IMR-90 (cell line): ENCODE data around the gene RAPGEF2. TPM values are rescaled to one million over a fixed set of nuclear protein-coding genes. Genes with fewer than 3 reads are reported as not detected.

ENCODE experiments used
- ATAC-seq: fragments of 200-7000 bp; cut with Tn5 transposase; 2 replicates; pipeline ENCODE4 v1.9.1; 2020; ENCODE audit warnings: low read depth, mild to moderate bottlenecking, moderate library complexity
- BruUV-seq: library from RNA; stranded (reverse); fragments of 400-500 nt; replicated peaks from 2 replicates; lab custom pipeline; 2021; lab: Mats Ljungman, UMichigan
- CTCF ChIA-PET: fragments of 300-600 bp; formaldehyde crosslinking; extraction: SDS; loops from one replicate; lab custom pipeline; 2021; ENCODE audit warnings: antibody characterized with exemption; lab: Yijun Ruan, JAX
- POLR2A ChIA-PET: fragments of 300-600 bp; sonication (Branson Sonifier 250); formaldehyde crosslinking; loops from one replicate; lab custom pipeline; 2022; ENCODE audit warnings: antibody characterized with exemption; ENCODE audit not compliant: unreplicated experiment; lab: Charles Lee
- DNase-seq: peaks from one replicate; pipeline ENCODE4 v3.0.0; 2013
- H2AFZ ChIP-seq: replicated peaks from 2 replicates; pipeline ENCODE3; 2013; ENCODE audit warnings: low read length, mild to moderate bottlenecking; ENCODE audit not compliant: poor library complexity
- H2AK5ac ChIP-seq: 2 replicates; pipeline ENCODE4 v1.6.1; 2013; ENCODE audit warnings: low read depth, low read length, inconsistent platforms
- H2AK9ac ChIP-seq: replicated peaks from 2 replicates; pipeline ENCODE3; 2013; ENCODE audit warnings: mild to moderate bottlenecking, low read depth, low read length, moderate library complexity; ENCODE audit not compliant: poor library complexity
- H2BK120ac ChIP-seq: 2 replicates; pipeline ENCODE4 v1.6.1; 2013; ENCODE audit warnings: low read depth, low read length, inconsistent platforms
- H2BK15ac ChIP-seq: 3 replicates; pipeline ENCODE4 v1.6.1; 2013; ENCODE audit warnings: low read depth, low read length, inconsistent platforms
- H2BK20ac ChIP-seq: 2 replicates; pipeline ENCODE4 v1.6.1; 2013; ENCODE audit warnings: low read depth, mild to moderate bottlenecking, inconsistent platforms, low read length, moderate library complexity
- H2BK5ac ChIP-seq: 2 replicates; pipeline ENCODE4 v1.6.1; 2013; ENCODE audit warnings: mild to moderate bottlenecking, low read depth, low read length, inconsistent platforms; ENCODE audit not compliant: poor library complexity, severe bottlenecking
- H3K14ac ChIP-seq: replicated peaks from 2 replicates; pipeline ENCODE4 v1.6.1; 2013; ENCODE audit warnings: low read depth, low read length, inconsistent platforms
- H3K18ac ChIP-seq: 2 replicates; pipeline ENCODE4 v1.6.1; 2013; ENCODE audit warnings: low read depth, low read length, control low read depth
- H3K23ac ChIP-seq: 2 replicates; pipeline ENCODE4 v1.6.1; 2013; ENCODE audit warnings: low read depth, low read length, inconsistent platforms
- H3K27ac ChIP-seq: 2 replicates; pipeline ENCODE4 v1.5.1; 2013; ENCODE audit warnings: mild to moderate bottlenecking, control low read depth, low read length; ENCODE audit not compliant: insufficient read depth
- H3K27me3 ChIP-seq: 2 replicates; pipeline ENCODE4 v1.6.1; 2013; ENCODE audit warnings: low read length; ENCODE audit not compliant: control insufficient read depth, insufficient read depth
- H3K36me3 ChIP-seq: 2 replicates; pipeline ENCODE4 v1.6.1; 2013; ENCODE audit warnings: low read length, mixed read lengths; ENCODE audit not compliant: control insufficient read depth, insufficient read depth
- H3K4ac ChIP-seq: 2 replicates; pipeline ENCODE4 v1.6.1; 2013; ENCODE audit warnings: low read depth, low read length, inconsistent platforms
- H3K4me1 ChIP-seq: 2 replicates; pipeline ENCODE4 v1.6.1; 2013; ENCODE audit warnings: low read length, mixed read lengths; ENCODE audit not compliant: control insufficient read depth, insufficient read depth
- H3K4me2 ChIP-seq: 2 replicates; pipeline ENCODE4 v1.6.1; 2013; ENCODE audit warnings: low read depth, mild to moderate bottlenecking, control low read depth, low read length, moderate library complexity
- H3K4me3 ChIP-seq: 2 replicates; pipeline ENCODE4 v1.5.1; 2013; ENCODE audit warnings: low read depth, mild to moderate bottlenecking, control low read depth, low read length, moderate library complexity; ENCODE audit not compliant: insufficient read depth
- H3K56ac ChIP-seq: 2 replicates; pipeline ENCODE4 v1.6.1; 2013; ENCODE audit warnings: low read length, inconsistent platforms; ENCODE audit not compliant: insufficient read depth; ENCODE audit errors: extremely low read depth
- H3K79me1 ChIP-seq, 2 experiments: 2 replicates each; pipeline ENCODE4 v1.6.1; 2013; ENCODE audit warnings: low read length in 2 of 2, inconsistent platforms in 1 of 2, low read depth in 1 of 2
- H3K9ac ChIP-seq: 2 replicates; pipeline ENCODE4 v1.6.1; 2013; ENCODE audit warnings: low read depth, low read length, control low read depth
- H3K9me1 ChIP-seq: 2 replicates; pipeline ENCODE4 v1.6.1; 2013; ENCODE audit warnings: low read length, inconsistent platforms; ENCODE audit not compliant: insufficient read depth
- H3K9me3 ChIP-seq: 2 replicates; pipeline ENCODE4 v1.6.1; 2013; ENCODE audit warnings: low read length; ENCODE audit not compliant: control insufficient read depth, insufficient read depth
- H4K20me1 ChIP-seq: 2 replicates; pipeline ENCODE4 v1.6.1; 2013; ENCODE audit warnings: low read length, inconsistent platforms; ENCODE audit not compliant: insufficient read depth
- H4K5ac ChIP-seq: 2 replicates; pipeline ENCODE4 v1.6.1; 2013; ENCODE audit warnings: mild to moderate bottlenecking, low read depth, low read length, control low read depth
- H4K8ac ChIP-seq, 2 experiments: 2 replicates each; pipeline ENCODE4 v1.6.1; 2013; ENCODE audit warnings: low read depth in 2 of 2, low read length in 2 of 2, control low read depth in 1 of 2, inconsistent platforms in 1 of 2
- H4K91ac ChIP-seq: 2 replicates; pipeline ENCODE4 v1.6.1; 2013; ENCODE audit warnings: low read depth, low read length, inconsistent platforms; ENCODE audit not compliant: insufficient read depth
- CEBPB ChIP-seq: IDR thresholded peaks from 2 replicates; pipeline ENCODE4 v1.6.1; 2012; ENCODE audit warnings: low read depth, low read length, improper control_type of control experiment
- FOS ChIP-seq: fragments of 150-350 bp; IDR thresholded peaks from 2 replicates; pipeline ENCODE4 v1.6.1; 2016; ENCODE audit warnings: low read depth, low read length
- MXI1 ChIP-seq: IDR thresholded peaks from 2 replicates; pipeline ENCODE4 v1.6.1; 2012; ENCODE audit warnings: low read depth, mild to moderate bottlenecking, low read length, moderate library complexity, borderline replicate concordance
- RCOR1 ChIP-seq: IDR thresholded peaks from 2 replicates; pipeline ENCODE4 v1.6.1; 2012; ENCODE audit warnings: mild to moderate bottlenecking, low read length, improper control_type of control experiment; ENCODE audit not compliant: insufficient replicate concordance
- RFX5 ChIP-seq: IDR thresholded peaks from 2 replicates; pipeline ENCODE4 v1.8.0; 2012; ENCODE audit warnings: low read depth, mild to moderate bottlenecking, low read length, moderate library complexity
- WGBS, 2 experiments: methylation state at CpG; one replicate each; pipeline versions ENCODE4 v1.1.5 to v1.1.7; 2013; ENCODE audit warnings: missing lambda C conversion rate in 2 of 2; ENCODE audit not compliant: insufficient read length in 1 of 2; ENCODE audit errors: extremely low coverage in 2 of 2; 5-methylcytosine and 5-hydroxymethylcytosine counted together
- dilution Hi-C: fragments of 300-500 bp; cut with HindIII; formaldehyde crosslinking; loops from one replicate; pipeline ENCODE4 v1.14.3; 2018; ENCODE audit warnings: low sequenced_read_pairs; ENCODE audit not compliant: unreplicated experiment
- in situ Hi-C: fragments of 300-500 bp; cut with MboI; formaldehyde crosslinking; loops from 3 replicates; pipeline ENCODE4 v1.14.3; 2019; ENCODE audit warnings: low sequenced_read_pairs, inconsistent platforms, mixed read lengths
- intact Hi-C: fragments of 100-400 bp; cut with micrococcal nuclease; formaldehyde crosslinking; loops from 2 replicates; pipeline ENCODE4 v1.10.0; 2022
- polyA plus RNA-seq, 3 experiments: library from polyadenylated mRNA; depleted of rRNA; stranded (reverse); fragments of >200 nt; gene quantifications; 2 replicates each; pipeline ENCODE4 v1.2.3, GENCODE V29; 2012; ENCODE audit warnings: low replicate concordance in 1 of 3
- total RNA-seq: library from RNA; depleted of rRNA; stranded (reverse); fragments of >200 nt; gene quantifications from 2 replicates; pipeline ENCODE4 v1.2.3, GENCODE V29; 2012

RAPGEF2 gene
- total and polyA plus RNA-seq, 2 of the 4 experiments (the other 2 are of a cell fraction), result 27.6 to 109 TPM

DNA sequence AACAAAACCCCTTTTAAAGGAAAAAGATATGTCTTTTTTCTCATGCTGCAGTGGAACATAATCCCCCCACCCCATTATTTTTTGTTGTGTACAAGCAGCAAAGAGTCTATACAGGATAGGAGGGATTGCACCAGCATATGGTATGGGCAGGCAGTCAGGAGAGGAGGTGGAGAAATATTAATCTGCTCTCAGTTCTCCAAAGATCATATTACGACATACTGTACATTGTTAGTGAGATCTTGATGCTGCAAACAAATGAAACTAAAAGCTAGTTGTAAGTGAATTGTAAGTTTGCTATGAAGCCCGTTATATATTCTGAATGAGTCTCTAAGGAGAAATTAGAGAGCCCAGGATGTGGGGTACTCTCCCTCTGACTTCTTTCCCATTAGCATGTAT lies 75.3 kb downstream of the RAPGEF2 start:
- Histone ChIP-seq H3K27me3 (no peaks in the 10 kb centered on the region), H3K23ac (no peak overlapping the region), H3K4me2 (no peak overlapping the region), H4K20me1 (peaks cover 20% of the 10 kb centered on the region), H2BK120ac (no peak overlapping the region), H2BK15ac (no peak overlapping the region), H3K18ac (no peak overlapping the region), H3K9ac (no peak overlapping the region), H2AFZ (no peak overlapping the region), H2BK5ac (no peak overlapping the region), H3K4me3 (no peak overlapping the region), H3K36me3 (no peaks in the 10 kb centered on the region), H3K4me1 (peaks cover 15% of the 10 kb centered on the region), H3K79me1 (peaks cover 21 to 52% of the 10 kb centered on the region in 2 experiments; a peak in 3 of 4 replicates), H3K27ac (no peak overlapping the region), H2AK5ac (no peak overlapping the region), H3K56ac (no peak overlapping the region), H2BK20ac (no peak overlapping the region), H4K5ac (no peak overlapping the region), H3K14ac (no peak overlapping the region), H3K9me3 (no peaks in the 10 kb centered on the region), H2AK9ac (no peak overlapping the region), H4K91ac (no peak overlapping the region), H3K4ac (no peak overlapping the region), H3K9me1 (peaks cover 12% of the 10 kb centered on the region), H4K8ac (no peak overlapping the region)
- ChIA-PET POLR2A (no interaction called here), CTCF (interaction anchor here (1.4 kb wide), 1 partner anchor 321 kb away, joined by 5 read pairs; no protein-coding TSS in a partner anchor)
- TF ChIP-seq FOS (no peak), MXI1 (no peak), CEBPB (peak; percentile 89), RFX5 (no peak), RCOR1 (no peak)
- DNase-seq, result peak; percentile 44
- intact Hi-C loops, result loop anchor here (5.0 kb wide), 1 partner anchor 446 kb away; no protein-coding TSS in a partner anchor
- WGBS, 2 experiments, result no CpG with 5 or more reads among the region's 2 CpGs
- dilution Hi-C loops, result no loop called here
- in situ Hi-C loops, result loop anchor here (5.0 to 25.0 kb wide), 2 partner anchors 316 to 916 kb away; no protein-coding TSS in a partner anchor
- no TSS peak for BruUV-seq
- ATAC-seq, result peak; percentile 4; the same call in 1 of the 2 replicates
